ENCODE results near the gene SERPINA3. TPM values are rescaled to one million over a fixed set of nuclear protein-coding genes. Genes with fewer than 3 reads are reported as not detected.
A peak's percentile ranks its signal among the peaks of the same experiment; 100 is the strongest.

Gene SERPINA3
- total RNA-seq, 1 donor from 2014 or later, result 24.5 TPM

GRCh38 chr14:94649543-94650443, 37.6 kb downstream of the SERPINA3 start:
- intact Hi-C loops (cut with DNase I), result no loop called here
- peak; percentile 60 for DNase-seq (ENCODE audit: low spot score)

GRCh38 chr14:94650444-94650775, 38.2 kb downstream of the SERPINA3 start:
- intact Hi-C loops (cut with DNase I), result no loop called here

GRCh38 chr14:94650806-94651805, 38.9 kb downstream of the SERPINA3 start:
- intact Hi-C loops (cut with DNase I), result no loop called here
- peak; percentile 47 for DNase-seq (ENCODE audit: low spot score)

More at GRCh38 chr14:94650444-94650775, 38.2 kb downstream of the SERPINA3 start:
- peak; percentile 1 for DNase-seq (ENCODE audit: low spot score)

- peak; percentile 3 for DNase-seq (ENCODE audit: low spot score)
- intact Hi-C loops (cut with DNase I), result no loop called here
Observed at GRCh38 chr14:94653321-94653720, 41.1 kb downstream of the SERPINA3 start.

- intact Hi-C loops (cut with DNase I), result no loop called here
- peak; percentile 33 for DNase-seq (ENCODE audit: low spot score)
Observed at GRCh38 chr14:94654071-94654861, 42.1 kb downstream of the SERPINA3 start.

- no peak for DNase-seq (ENCODE audit: low spot score)
- intact Hi-C loops (cut with DNase I), result no loop called here
Observed at GRCh38 chr14:94655169-94655710, 43.0 kb downstream of the SERPINA3 start.

GRCh38 chr14:94656043-94656442, 43.9 kb downstream of the SERPINA3 start:
- intact Hi-C loops (cut with DNase I), result no loop called here
- DNase-seq (ENCODE audit: low spot score), result peak; percentile 29

GRCh38 chr14:94659256-94659655, 47.1 kb downstream of the SERPINA3 start:
- DNase-seq (ENCODE audit: low spot score), result no peak
- intact Hi-C loops (cut with DNase I), result no loop called here

- intact Hi-C loops (cut with DNase I), result no loop called here
- DNase-seq (ENCODE audit: low spot score), result peak; percentile 15
Observed at GRCh38 chr14:94659901-94660300, 47.7 kb downstream of the SERPINA3 start.

- peak; percentile 29 for DNase-seq (ENCODE audit: low spot score)
- intact Hi-C loops (cut with DNase I), result no loop called here
Observed at GRCh38 chr14:94660306-94660946, 48.2 kb downstream of the SERPINA3 start.

GRCh38 chr14:94663538-94663937, 51.3 kb downstream of the SERPINA3 start:
- DNase-seq (ENCODE audit: low spot score), result no peak
- intact Hi-C loops (cut with DNase I), result no loop called here

- intact Hi-C loops (cut with DNase I), result no loop called here
- DNase-seq (ENCODE audit: low spot score), result peak; percentile 69
Observed at GRCh38 chr14:94663965-94664704, 51.9 kb downstream of the SERPINA3 start.

- peak; percentile 20 for DNase-seq (ENCODE audit: low spot score)
- intact Hi-C loops (cut with DNase I), result no loop called here
Observed at GRCh38 chr14:94665121-94665520, 52.9 kb downstream of the SERPINA3 start.

- intact Hi-C loops (cut with DNase I), result no loop called here
- no peak for DNase-seq (ENCODE audit: low spot score)
Observed at GRCh38 chr14:94665544-94665943, 53.4 kb downstream of the SERPINA3 start.

GRCh38 chr14:94670692-94671285, 58.6 kb downstream of the SERPINA3 start:
- intact Hi-C loops (cut with DNase I), result no loop called here
- DNase-seq (ENCODE audit: low spot score), result peak; percentile 22

- DNase-seq (ENCODE audit: low spot score), result peak; percentile 67
- intact Hi-C loops (cut with DNase I), result no loop called here
Observed at GRCh38 chr14:94671870-94672444, 59.8 kb downstream of the SERPINA3 start.

- DNase-seq (ENCODE audit: low spot score), result peak; percentile 56
- intact Hi-C loops (cut with DNase I), result no loop called here
Observed at GRCh38 chr14:94673071-94673470, 60.9 kb downstream of the SERPINA3 start.
